GM19328 (cell line): ENCODE data around the gene C5AR1.
"Not testable (repeated sequence)": the region's sequence is repeated elsewhere in the genome, so short reads cannot be mapped to it uniquely, and the experiment has no call there.

Experiments used
- ATAC-seq: cut with Tn5 transposase; IDR thresholded peaks from one replicate; pipeline ENCODE4 v1.9.1; 2021; ENCODE audit warnings: mild to moderate bottlenecking, moderate library complexity; ENCODE audit not compliant: unreplicated experiment

The C5AR1 gene

DNA sequence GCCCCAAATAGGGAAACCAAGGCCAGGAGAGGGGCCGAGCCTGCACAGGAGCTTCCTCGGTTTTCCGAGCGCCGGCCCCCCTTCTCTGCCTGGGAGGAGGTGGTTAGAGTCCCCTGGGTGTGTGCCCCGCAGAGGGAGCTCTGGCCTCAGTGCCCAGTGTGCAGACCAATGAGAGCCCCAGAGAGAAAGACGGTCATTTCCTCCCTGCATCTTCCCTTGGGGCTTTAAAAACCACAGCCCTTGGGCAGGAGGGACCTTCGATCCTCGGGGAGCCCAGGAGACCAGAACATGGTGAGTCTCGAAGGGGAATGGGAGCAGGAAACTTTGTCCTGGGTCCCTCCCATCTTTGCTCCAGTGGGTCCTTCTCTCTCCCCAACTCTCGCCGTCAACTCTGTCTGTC, at the start of gene C5AR1:
Gene C5AR1, plus strand, starts transcription at position 254 of the 400 bp plus-strand sequence. Its CDS starts 35 bp downstream, at position 289.
- ATAC-seq, result no peak

DNA sequence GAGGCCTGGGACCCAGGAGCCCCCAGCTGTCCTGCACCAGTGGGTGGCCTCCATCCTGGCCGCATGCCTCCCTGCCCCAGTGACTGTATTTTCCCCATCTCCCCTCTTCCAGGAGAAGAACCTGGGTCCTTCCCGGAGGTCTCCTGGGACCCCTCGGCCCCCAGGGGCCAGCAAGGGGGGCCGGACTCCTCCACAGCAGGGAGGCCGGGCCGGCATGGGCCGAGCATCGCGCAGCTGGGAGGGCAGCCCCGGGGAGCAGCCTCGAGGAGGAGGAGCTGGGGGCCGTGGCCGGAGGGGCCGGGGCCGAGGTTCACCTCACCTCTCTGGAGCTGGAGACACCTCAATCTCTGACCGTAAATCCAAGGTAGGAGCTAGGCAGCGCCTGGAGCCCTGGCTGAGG, 49.2 kb upstream of the C5AR1 start:
- no peak for ATAC-seq

DNA sequence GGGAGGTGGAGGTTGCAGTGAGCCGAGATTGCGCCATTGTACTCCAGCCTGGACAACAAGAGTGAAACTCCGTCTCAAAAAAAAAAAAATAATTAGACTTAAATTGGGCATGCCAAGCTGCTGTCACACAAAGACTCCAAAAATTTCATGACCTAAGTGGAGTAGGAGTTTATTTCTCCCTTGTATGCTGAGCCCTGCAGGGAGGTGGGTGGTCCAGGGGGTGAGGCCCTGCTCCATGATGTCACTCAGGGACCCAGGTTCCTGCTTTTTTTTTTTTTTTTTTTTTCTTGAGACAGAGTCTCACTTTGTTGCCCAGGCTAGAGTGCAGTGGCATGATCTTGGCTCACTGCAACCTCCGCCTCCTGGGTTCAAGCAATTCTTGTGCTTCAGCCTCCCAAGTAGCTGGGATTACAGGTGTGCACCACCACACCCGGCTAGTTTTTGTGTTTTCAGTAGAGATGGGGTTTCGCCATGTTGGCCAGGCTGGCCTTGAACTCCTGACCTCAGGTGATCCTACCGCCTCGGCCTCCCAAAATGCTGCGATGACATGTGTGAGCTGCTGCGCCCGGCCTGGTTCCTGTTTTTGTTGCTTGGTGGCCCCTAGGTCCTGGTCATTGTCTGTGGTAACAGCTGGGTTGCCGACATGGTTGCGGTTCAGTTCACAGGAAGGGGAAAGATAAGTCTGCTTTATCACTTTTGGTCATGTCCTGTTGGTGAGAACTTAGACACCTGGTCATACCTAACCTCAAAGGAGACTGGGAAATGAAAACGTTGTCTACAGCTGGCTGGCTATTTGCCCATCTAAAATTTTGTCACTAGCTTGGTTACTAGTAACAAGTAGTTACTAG, 47.5 kb upstream of the C5AR1 start:
- not testable (repeated sequence) for ATAC-seq

DNA sequence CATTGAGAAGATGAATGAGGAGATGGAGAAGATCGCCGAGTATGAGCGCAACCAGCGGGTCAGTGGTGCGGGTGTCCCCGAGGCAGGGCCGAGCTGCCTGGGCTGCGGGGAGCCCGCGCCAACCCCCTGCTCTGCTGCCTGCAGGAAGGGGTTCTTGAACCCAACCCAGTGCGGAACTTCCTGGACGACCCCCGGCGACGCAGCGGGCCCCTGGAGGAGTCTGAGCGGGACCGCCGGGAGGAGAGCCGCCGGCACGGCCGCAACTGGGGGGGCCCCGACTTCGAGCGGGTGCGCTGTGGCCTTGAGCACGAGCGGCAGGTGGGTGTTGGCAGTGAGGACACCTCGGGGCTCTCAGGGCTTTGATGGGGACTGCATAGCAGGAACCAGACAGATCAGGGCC, 45.0 kb upstream of the C5AR1 start:
- no peak for ATAC-seq

DNA sequence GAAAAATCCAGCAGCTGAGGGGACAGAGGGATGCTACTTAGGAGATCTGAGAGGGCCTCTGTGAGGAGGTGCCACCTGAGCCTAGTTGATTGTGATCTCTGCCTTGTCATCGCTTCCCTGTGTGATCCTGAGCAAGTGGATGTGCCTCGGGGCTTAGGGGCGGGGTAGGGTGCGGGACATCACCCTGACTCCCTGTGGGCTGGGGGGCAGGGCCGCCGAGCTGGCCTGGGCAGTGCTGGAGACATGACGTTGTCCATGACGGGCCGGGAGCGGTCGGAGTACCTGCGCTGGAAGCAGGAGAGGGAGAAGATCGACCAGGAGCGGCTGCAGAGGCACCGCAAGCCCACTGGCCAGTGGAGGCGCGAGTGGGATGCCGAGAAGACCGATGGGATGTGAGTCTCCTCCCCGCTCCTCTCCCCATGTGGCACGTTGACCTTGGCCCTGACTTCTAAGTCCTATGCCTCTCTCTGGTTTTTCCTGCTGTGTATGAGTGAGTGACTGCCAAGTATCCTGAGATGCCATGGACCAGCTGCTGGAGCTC, 43.2 kb upstream of the C5AR1 start:
- ATAC-seq, result no peak

DNA sequence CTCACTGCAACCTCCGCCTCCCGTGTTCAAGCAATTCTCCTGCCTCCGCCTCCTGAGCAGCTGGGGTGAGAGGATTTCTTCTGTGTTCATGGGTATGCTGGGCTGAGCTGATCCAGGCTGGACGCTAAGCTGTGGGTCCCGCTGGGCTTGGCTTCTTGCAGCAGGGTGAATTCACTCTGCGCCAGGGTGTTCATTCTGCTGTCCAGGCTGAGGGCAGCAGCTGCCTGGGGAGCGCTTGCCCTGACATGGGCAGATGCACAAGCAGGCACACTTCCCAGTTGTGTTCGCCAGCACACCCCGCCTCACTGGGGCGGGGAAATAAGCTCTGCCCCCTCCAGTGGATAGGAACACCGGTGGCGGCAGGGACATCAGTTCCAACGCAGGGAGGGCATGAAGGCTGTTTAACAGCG, 42.3 kb upstream of the C5AR1 start:
- ATAC-seq, result no peak

DNA sequence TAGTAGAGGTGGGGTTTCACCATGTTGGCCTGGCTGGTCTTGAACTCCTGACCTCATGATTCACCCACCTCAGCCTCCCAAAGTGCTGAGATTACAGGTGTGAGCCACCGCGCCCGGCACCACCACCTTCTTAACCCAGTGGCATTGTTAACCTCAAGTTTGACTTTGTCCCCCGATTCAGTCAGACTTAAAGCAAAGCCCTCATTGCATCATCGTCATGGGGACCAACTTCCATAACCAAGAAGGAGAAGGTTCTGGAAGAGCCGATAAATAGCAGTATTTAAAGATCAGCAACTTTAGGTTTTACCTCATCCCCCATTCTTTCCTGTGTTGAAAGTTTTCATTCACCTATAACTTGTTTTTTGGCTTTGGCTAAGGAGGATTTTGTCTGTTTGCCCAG, 41.6 kb upstream of the C5AR1 start:
- no peak for ATAC-seq

DNA sequence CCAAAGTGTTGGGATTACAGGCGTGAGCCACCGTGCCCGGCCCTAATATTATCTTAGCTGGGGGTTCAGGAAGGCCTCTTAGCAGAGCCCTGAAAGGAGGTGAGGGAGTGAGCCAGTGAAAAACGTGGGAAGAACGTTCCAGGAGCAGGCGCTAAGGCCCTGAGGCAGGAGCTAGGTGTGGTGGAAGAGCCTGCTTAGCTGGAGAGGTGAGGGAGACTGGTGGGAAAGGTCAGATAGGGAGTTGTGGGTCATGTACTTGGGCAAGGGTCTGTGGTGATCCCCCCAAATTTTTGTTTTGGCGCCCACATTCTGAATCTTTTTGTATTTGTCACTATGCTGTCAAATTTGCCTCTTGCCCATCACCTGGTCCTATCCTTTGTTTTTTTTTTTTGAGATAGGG, 40.1 kb upstream of the C5AR1 start:
- no peak for ATAC-seq

DNA sequence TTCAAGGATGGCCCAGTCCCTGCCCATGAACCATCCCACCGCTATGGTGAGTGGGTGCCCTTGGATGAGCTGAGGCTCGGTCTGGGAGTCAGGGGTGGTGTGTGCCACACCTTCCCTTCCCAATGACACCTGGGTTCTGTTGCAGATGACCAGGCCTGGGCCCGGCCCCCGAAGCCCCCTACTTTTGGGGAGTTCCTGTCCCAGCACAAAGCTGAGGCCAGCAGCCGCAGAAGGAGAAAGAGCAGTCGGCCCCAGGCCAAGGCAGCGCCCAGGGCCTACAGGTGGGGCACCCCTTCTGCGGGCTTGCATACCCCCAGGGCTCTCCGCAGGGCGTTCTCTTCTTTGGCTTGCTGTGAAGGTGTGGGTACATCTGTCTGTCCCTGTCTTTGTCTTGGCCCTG, 39.3 kb upstream of the C5AR1 start:
- no peak for ATAC-seq

DNA sequence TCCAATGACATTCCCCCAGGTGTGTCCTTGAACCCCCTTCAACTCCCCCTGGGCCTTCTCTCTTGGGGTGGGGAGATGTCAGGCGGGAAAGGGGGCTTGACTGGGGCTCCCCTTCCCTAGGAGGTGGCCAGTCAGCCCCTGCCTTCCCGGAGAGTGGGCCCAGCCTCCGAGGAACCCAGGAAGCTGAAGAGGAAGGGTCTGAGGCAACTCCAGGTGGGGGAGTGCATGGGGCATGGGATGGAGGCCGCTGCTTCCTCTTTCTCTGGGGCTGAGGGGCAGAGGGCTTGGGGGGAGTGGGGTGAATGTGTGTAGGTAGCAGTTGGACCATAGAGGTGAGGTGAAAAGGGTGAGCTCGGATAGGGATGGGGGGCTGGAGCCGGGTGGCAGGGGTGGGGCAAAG, 37.7 kb upstream of the C5AR1 start:
- no peak for ATAC-seq

DNA sequence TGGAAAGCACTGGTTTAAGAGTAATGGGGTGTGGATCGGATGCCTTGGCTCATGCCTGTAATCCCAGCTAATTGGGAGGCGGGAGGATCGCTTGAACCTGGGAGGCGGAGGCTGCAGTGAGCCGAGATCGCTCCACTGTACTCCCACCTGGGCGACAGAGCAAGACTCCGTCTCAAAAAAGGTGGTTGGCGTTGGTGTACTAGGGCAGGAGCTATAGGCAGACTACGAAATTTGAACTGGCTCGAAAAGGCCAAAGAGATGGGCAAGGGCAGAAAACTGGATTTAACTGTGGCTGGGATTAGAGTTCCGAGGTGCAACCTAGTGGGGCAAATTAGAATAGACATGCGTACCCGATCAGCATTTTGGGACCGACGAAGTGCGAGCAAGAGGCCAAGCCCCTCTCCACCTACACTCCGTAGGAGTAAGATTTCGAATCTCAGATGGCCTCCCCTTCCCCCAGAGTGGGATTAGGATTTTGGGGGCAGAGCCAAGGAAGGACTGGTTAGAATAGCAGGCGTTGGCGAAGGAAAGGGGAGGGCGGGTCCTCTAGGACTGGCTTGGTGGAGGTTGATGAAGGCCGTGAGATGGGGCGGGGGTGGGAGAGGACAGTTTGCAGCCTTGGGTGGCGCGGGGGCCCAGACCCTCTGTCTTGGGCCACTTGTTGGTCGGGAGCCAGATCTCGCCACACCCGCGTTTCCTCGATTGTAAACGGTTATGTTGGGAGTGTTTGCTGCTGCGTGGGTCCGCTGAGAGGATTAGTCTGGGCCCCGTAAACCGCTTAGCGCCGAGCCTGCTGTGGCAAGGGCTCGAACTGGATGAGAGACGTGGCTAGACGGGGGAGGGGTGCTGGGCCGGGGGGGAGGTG, 37.0 kb upstream of the C5AR1 start:
- ATAC-seq, result no peak

DNA sequence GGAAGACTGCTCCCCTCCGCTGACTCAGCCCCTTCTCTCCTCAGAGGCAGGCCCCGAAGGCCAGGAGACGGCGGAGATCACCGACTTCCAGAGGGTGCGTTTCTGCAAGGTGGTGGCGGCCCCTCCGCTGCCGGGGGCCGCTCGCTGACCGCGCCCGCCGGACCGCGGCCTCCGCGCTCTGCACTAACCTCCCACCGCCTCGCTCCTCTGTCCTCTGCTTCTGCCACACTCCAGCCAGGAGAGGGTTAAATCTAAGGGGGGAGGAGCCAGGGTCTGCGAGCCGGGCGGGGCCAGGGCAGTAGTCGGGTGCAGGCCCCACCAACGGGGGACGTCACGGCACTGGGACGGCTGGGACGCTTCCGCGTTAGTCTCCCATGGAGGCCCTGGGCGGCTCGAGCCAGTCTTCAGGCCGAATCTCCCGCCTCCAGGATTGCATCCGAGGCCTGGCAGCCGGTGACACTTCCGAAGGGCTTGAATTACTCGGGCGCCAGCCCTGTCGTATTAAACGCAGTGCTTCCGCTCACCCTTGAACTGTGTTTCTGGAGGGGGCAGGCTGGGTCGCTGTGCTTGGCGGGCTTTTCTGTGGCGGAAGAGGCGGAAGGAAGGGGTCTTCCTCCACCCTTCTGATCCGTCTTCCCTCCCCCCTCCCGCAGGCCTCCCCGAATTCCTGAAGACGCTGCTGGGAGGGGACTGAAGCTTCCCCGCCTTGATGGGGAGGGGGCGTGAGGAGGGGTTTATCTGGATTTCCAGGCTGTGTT, 36.2 kb upstream of the C5AR1 start:
- peak; percentile 59 for ATAC-seq

DNA sequence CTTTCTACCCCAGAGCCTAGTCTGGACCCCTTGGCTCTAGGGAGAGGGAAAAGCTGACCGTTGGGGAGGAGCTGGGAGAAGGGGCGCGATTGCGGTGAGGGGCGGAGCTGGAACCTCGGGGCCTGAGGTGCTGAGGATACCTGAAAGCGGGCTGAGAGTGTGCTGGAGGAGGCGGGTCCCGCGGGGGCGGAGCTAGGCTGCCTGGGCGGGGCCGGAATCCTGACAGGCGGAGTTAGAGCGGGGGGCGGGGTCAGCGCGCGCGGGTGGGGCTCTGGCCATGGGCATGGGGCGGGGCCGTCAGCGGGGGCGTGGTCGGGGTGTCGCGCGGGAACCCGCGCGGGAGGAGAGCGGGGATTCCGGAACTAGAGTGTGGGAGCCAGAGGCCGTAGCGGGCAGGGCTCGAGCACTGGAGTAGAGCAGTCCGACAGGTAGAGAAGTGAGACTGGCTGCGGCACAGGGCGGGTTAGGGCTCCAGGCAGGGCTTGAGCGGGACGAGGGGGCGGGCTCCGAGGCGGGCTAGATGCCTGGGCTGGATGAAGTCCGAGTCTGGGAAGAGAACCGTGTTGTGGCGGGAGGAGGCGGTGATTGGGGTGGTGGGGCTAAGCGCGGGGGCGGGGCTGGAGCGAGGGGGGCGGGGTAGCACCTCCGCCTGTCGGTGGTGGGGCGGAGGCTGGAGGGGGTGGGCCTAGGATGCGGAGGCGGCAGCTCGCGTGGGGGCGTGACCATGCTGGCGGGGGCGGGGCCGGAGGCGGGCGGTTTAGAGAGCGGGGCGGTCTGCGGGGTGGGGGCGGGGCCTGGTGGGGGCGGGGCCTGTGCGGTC, 35.4 kb upstream of the C5AR1 start, which contains the start of gene INAFM1:
Gene INAFM1, plus strand, starts transcription at position 815 of the 820 bp plus-strand sequence. CDS start 35 bp downstream, outside the sequence.
- peak; percentile 40 for ATAC-seq

DNA sequence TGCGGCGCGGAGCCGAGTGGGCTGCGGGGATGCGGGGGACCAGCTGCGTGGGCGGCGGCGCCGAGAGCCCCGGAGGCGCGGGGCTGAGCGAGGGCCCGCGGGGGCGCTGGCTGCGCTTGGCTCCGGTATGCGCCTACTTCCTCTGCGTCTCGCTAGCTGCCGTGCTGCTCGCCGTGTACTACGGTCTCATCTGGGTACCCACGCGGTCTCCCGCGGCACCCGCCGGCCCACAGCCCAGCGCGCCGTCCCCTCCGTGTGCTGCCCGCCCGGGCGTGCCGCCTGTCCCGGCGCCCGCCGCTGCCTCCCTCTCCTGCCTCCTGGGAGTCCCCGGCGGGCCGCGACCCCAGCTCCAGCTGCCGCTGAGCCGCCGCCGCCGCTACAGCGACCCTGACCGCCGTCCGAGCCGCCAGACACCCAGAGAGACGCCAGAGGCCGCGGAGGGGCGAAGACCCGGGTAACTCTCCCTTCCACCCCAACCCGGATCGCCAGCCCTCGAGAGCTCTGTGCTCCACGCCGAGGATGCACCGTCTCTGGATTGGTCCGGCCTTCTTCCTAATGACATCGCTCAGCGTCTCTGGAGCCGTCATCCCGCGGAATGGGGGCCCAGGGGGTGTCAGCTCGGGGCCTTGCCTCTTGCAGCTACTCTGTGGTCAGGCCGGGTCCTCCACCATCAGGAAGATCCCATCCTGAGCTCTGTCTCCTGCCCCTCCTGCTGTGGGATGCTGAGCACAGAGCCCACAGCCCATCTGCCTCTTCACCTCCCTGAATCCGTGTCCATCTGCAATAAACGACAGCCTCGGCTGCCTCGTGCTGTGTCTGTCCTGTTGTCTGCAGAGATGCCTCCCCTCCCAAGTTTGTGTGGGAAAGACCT, 34.5 kb upstream of the C5AR1 start:
- no peak for ATAC-seq

DNA sequence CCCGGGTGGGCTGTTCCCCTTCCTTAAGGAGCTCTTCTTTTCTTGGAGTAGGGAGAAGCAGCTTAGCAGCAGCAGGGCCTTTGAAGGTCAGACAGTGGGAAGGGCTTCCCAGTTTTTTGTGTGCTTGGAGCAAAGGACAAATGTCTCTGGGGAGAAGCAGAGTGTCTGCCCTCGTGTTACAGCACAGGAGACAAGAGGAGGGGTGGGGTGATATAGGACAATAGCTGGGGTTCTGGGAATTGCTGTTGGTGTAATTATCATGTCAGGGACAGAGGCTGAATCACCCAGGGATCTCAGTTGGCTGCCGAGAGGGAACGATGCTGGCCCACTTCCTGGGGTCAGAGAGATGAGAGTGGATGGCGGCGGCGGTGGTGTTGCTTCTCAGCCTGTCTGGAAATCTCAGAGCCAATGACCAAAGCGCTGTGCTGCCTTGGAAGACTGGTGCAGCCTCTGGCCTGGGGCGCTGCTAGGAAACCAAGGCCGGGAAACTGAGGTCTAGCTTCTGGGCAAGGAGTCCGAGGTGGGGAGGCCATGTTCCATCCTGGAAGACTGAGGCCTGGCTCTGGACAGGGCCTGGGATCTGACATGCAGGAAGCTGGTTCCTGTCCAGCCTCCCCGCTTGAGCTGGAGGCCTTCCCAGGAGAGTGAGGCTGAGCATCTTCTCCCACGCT, 33.7 kb upstream of the C5AR1 start:
- ATAC-seq, result no peak

DNA sequence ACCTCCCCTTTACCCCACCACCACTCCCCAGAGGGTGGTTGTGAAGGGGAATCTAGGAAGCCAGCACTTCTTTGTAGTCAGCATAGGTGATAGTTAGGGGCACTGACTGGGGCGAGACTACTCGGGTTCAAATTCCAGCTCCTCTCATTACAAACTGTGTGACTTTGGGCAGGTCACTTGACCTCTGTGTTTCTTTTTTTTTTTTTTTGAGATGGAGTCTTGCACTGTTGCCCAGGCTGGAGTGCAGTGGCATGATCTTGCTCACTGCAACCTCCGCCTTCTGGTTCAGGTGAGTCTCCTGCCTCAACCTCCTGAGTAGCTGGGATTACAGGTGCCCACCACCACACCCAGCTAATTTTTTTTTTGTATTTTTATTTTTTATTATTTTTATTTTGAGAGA, 33.1 kb upstream of the C5AR1 start:
- ATAC-seq, result not testable (repeated sequence)

DNA sequence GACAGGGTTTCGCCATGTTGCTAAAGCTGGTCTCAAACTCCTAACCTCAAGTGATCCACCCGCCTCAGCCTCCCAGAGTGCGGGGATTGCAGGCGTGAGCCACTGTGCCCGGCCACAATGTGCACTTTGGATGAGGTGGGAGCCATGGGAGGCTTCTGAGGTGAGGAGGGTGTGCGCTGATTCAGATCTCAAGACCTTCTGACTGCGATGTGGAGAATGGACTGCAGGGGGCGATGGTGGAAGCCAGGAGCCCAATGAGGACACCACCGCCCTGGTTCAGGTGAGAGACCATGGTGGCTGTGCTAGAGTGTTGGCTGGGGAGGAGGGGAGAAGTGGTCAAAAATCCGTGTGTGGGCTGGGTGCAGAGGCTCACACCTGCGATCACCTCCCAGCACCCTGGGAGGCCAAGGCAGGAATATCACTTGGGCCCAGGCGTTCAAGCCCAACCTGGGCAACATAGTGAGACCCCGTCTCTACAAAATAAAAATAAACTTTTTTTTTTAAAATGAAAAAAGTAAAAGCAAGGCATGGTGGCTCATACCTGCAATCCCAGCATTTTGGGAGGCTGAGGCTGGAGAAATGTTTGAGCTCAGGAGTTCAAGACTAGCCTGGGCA, 29.4 kb upstream of the C5AR1 start:
- no peak for ATAC-seq
